Hepatocyte (in vitro differentiated cells): ENCODE data around the gene SCGB1D1.

Source experiments
- CTCF ChIP-seq: fragments of 200-600 bp; sonication (generic); IDR thresholded peaks from 2 replicates; pipeline ENCODE4 v1.5.1; 2016; ENCODE audit warnings: antibody characterized with exemption, mild to moderate bottlenecking; ENCODE audit not compliant: poor library complexity
- EZH2phosphoT487 ChIP-seq: fragments of 200-600 bp; sonication (generic); IDR thresholded peaks from one replicate; pipeline ENCODE4 v1.6.1; 2018; ENCODE audit warnings: antibody characterized with exemption, mild to moderate bottlenecking, low read depth, moderate library complexity; ENCODE audit not compliant: unreplicated experiment, severe bottlenecking

- TF ChIP-seq CTCF: no peak
- TF ChIP-seq EZH2phosphoT487: no peak
These were observed 14.4 kb downstream of the SCGB1D1 start for GRCh38 chr11:62204430-62204829.
